ENCODE data around the gene IZUMO4. TPM values are rescaled to one million over a fixed set of nuclear protein-coding genes. Genes with fewer than 3 reads are reported as not detected.
A peak's percentile ranks its signal among the peaks of the same experiment; 100 is the strongest.
"Not testable (repeated sequence)": the region's sequence is repeated elsewhere in the genome, so short reads cannot be mapped to it uniquely, and the experiment has no call there.

Gene IZUMO4
- total RNA-seq, 1 donor from 2014 or later = not detected

GRCh38 chr19:2083174-2083854, 13.4 kb upstream of the IZUMO4 start:
- H3K4me3 Mint-ChIP-seq = no peak overlapping the region
- H3K9me3 Mint-ChIP-seq = no peaks in the 10 kb centered on the region
- Histone ChIP-seq H3K4me3 (no peak overlapping the region), H3F3A (ENCODE audit: low read depth) (no peaks in the 10 kb centered on the region), H3K79me2 (ENCODE audit: low read depth) (no peaks in the 10 kb centered on the region), H3K27ac (no peak overlapping the region), H3K36me3 (no peaks in the 10 kb centered on the region), H2AFZ (replicated peaks) (no peak overlapping the region), H3K4me1 (no peaks in the 10 kb centered on the region), H4K20me1 (ENCODE audit: low read depth) (peaks cover 3% of the 10 kb centered on the region), H3K9me3 (ENCODE audit: low read depth) (no peaks in the 10 kb centered on the region), H3K27me3 (no peaks in the 10 kb centered on the region), H3K4me2 (no peak overlapping the region), H3K9ac (no peak overlapping the region)
- no peak for DNase-seq (ENCODE audit: low spot score)
- H3K4me1 Mint-ChIP-seq = peaks cover 12% of the 10 kb centered on the region
- peaks cover 2% of the 10 kb centered on the region for H3K27me3 Mint-ChIP-seq (ENCODE audit: insufficient read depth, low read depth)
- no peak overlapping the region for H3K27ac Mint-ChIP-seq
- TF ChIP-seq CTCF (IDR thresholded peaks at IDR 0.05) (no peak), EZH2phosphoT487 (IDR thresholded peaks at IDR 0.05) (no peak), EZH2 (IDR thresholded peaks at IDR 0.05) (no peak)
- peaks cover 2% of the 10 kb centered on the region for H3K36me3 Mint-ChIP-seq

GRCh38 chr19:2084993-2085720, 11.6 kb upstream of the IZUMO4 start:
- peaks cover 22% of the 10 kb centered on the region for H3K4me1 Mint-ChIP-seq
- Histone ChIP-seq H3K9ac (no peak overlapping the region), H3K79me2 (ENCODE audit: low read depth) (no peaks in the 10 kb centered on the region), H3K4me1 (peaks cover 4% of the 10 kb centered on the region), H3K4me2 (no peak overlapping the region), H4K20me1 (ENCODE audit: low read depth) (peaks cover 3% of the 10 kb centered on the region), H3K27me3 (no peaks in the 10 kb centered on the region), H3K9me3 (ENCODE audit: low read depth) (no peaks in the 10 kb centered on the region), H3K27ac (no peak overlapping the region), H3F3A (ENCODE audit: low read depth) (no peaks in the 10 kb centered on the region), H2AFZ (replicated peaks) (no peak overlapping the region), H3K4me3 (no peak overlapping the region), H3K36me3 (no peaks in the 10 kb centered on the region)
- H3K27me3 Mint-ChIP-seq (ENCODE audit: insufficient read depth, low read depth) = no peaks in the 10 kb centered on the region
- no peaks in the 10 kb centered on the region for H3K36me3 Mint-ChIP-seq
- H3K9me3 Mint-ChIP-seq = no peaks in the 10 kb centered on the region
- H3K4me3 Mint-ChIP-seq = no peak overlapping the region
- no peak for DNase-seq (ENCODE audit: low spot score)
- no peak for TF ChIP-seq EZH2phosphoT487 (IDR thresholded peaks at IDR 0.05)
- no peak for TF ChIP-seq CTCF (IDR thresholded peaks at IDR 0.05)
- no peak for TF ChIP-seq EZH2 (IDR thresholded peaks at IDR 0.05)
- no peak overlapping the region for H3K27ac Mint-ChIP-seq

GRCh38 chr19:2086695-2087620, 9.8 kb upstream of the IZUMO4 start:
- not testable (repeated sequence) for H3K27me3 ChIP-seq; H3K36me3 ChIP-seq; H3K4me3 Mint-ChIP-seq; H3K79me2 ChIP-seq (ENCODE audit: low read depth); H3K4me1 ChIP-seq; H3K4me3 ChIP-seq; H3K9me3 Mint-ChIP-seq; H3K9me3 ChIP-seq (ENCODE audit: low read depth); H3F3A ChIP-seq (ENCODE audit: low read depth); H3K36me3 Mint-ChIP-seq; H3K27ac ChIP-seq; H3K9ac ChIP-seq; H2AFZ ChIP-seq (replicated peaks); H4K20me1 ChIP-seq (ENCODE audit: low read depth); H3K27me3 Mint-ChIP-seq (ENCODE audit: insufficient read depth, low read depth); DNase-seq (ENCODE audit: low spot score); H3K4me2 ChIP-seq
- Mint-ChIP-seq H3K4me1 (peaks cover 31% of the 10 kb centered on the region), H3K27ac (peak overlapping the region; percentile 37)

Measured in neural progenitor cell (in vitro differentiated cells).